CD4-positive, CD25-positive, alpha-beta regulatory T cell (primary cell): Measurements from ENCODE around the gene MAGEA12. TPM values are rescaled to one million over a fixed set of nuclear protein-coding genes. Genes with fewer than 3 reads are reported as not detected.
"Not testable (repeated sequence)": the region's sequence is repeated elsewhere in the genome, so short reads cannot be mapped to it uniquely, and the experiment has no call there.

ENCODE experiments used
- ATAC-seq, 2 donors: fragments of 150-1000 bp; cut with Tn5 transposase; one replicate each; pipeline ENCODE4 v1.10.0; 2021; ENCODE audit warnings: low read depth in 2 of 2, moderate number of reproducible peaks in 2 of 2, moderate library complexity in 1 of 2
- DNase-seq, 3 donors: peaks; one replicate each; pipeline versions ENCODE4 v3.0.0 to v3.0.0-alpha.2; 2012 to 2022; ENCODE audit warnings: mixed read lengths in 1 of 3
- H3K27ac ChIP-seq: one replicate; pipeline ENCODE4 v1.7.0; 2013; ENCODE audit warnings: mild to moderate bottlenecking, low read length; ENCODE audit not compliant: insufficient read depth, poor library complexity, severe bottlenecking
- H3K27me3 ChIP-seq: one replicate; pipeline ENCODE4 v1.7.0; 2013; ENCODE audit warnings: low read length; ENCODE audit not compliant: control insufficient read depth, insufficient read depth
- H3K36me3 ChIP-seq: one replicate; pipeline ENCODE4 v1.7.0; 2013; ENCODE audit warnings: mild to moderate bottlenecking, low read length, moderate library complexity; ENCODE audit not compliant: control insufficient read depth, insufficient read depth
- H3K4me1 ChIP-seq: 2 replicates; pipeline ENCODE4 v1.7.0; 2013; ENCODE audit warnings: mild to moderate bottlenecking, low read length; ENCODE audit not compliant: insufficient read depth, control insufficient read depth, poor library complexity, severe bottlenecking
- H3K4me3 ChIP-seq: one replicate; pipeline ENCODE4 v1.7.0; 2013; ENCODE audit warnings: low read depth, mild to moderate bottlenecking, low read length, moderate library complexity
- H3K9me3 ChIP-seq, 2 experiments: 1 replicate in 1 of 2; 2 replicates in 1 of 2; pipeline ENCODE4 v1.7.0; 2013; ENCODE audit warnings: low read length in 2 of 2, mild to moderate bottlenecking in 1 of 2, moderate library complexity in 1 of 2; ENCODE audit not compliant: control insufficient read depth in 2 of 2
- H3K27ac Mint-ChIP-seq, 3 donors: one replicate each; pipeline ENCODE4 v1.8.0; 2020 to 2022; ENCODE audit warnings: mild to moderate bottlenecking in 3 of 3, mixed read lengths in 3 of 3, moderate library complexity in 2 of 3
- H3K27me3 Mint-ChIP-seq: one replicate; pipeline ENCODE4 v1.8.0; 2022; ENCODE audit warnings: mild to moderate bottlenecking, mixed read lengths
- H3K36me3 Mint-ChIP-seq: one replicate; pipeline ENCODE4 v1.8.0; 2020; ENCODE audit warnings: mixed read lengths
- H3K4me1 Mint-ChIP-seq, 4 donors: one replicate each; pipeline ENCODE4 v1.8.0; 2020 to 2022; ENCODE audit warnings: mixed read lengths in 4 of 4, mild to moderate bottlenecking in 1 of 4
- H3K4me3 Mint-ChIP-seq, 4 donors: one replicate each; pipeline ENCODE4 v1.8.0; 2020 to 2022; ENCODE audit warnings: mild to moderate bottlenecking in 4 of 4, mixed read lengths in 4 of 4, moderate library complexity in 3 of 4
- H3K9me3 Mint-ChIP-seq, 7 donors: one replicate each; pipeline ENCODE4 v1.8.0; 2020 to 2022; ENCODE audit warnings: mixed read lengths in 7 of 7, mild to moderate bottlenecking in 3 of 7, moderate library complexity in 2 of 7
- polyA plus RNA-seq, 4 donors: library from polyadenylated mRNA; unstranded; fragments of 300-500 nt; fragmentation: Illumina TruSeq; gene quantifications; one replicate each; pipeline ENCODE4 v1.2.3, GENCODE V29; 2021
- total RNA-seq: library from RNA; stranded (reverse); gene quantifications from one replicate; pipeline ENCODE4 v1.2.3, GENCODE V29; 2022

Gene MAGEA12
- total and polyA plus RNA-seq, 5 donors from 2014 or later: not detected

DNA sequence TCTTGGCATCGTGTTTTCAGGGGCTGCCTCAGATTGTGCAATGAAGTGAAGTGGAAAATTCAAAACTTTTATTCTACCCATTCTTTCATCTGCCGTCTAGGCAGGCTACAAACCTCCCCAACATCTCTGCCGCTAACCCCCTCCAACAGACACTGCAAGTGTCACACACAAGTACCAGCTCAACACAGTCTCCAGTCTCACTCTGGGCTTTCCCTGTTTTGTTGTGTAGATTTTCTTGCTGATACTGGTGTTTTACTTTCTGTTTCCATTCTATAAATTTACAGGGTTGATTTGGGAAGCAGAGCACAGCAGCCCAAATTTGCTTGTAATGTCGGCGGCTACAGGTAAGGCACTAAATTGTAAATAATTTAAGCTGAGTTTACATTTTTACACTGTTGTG, 21.3 kb downstream of the MAGEA12 start:
- H3K36me3 Mint-ChIP-seq, H3K9me3 Mint-ChIP-seq, H3K36me3 ChIP-seq, ATAC-seq, H3K4me1 Mint-ChIP-seq, H3K9me3 ChIP-seq, H3K27me3 Mint-ChIP-seq, DNase-seq, H3K27ac Mint-ChIP-seq, H3K4me3 ChIP-seq, H3K27me3 ChIP-seq, H3K4me3 Mint-ChIP-seq, H3K4me1 ChIP-seq, H3K27ac ChIP-seq: not testable (repeated sequence)

DNA sequence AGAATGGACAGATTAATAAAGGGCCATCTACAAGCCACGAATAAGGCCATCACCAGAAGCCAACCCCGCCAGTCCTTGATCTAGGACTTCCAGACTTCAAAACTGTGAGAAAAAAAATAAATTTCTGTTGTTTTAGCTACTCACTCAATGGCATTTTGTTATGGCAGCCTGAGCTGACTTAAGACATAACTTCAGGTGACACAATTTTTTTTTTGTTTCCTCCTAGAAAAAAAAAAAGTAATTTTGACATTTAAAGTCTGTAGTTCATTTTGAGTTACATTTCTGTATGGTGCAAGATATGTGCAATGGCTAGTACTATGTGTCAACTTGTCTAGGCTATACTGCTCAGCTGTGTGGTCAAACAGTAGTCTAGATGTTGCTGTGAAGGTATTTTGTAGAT, 25.4 kb downstream of the MAGEA12 start, which contains the start of gene CSAG3:
Gene CSAG3, plus strand, starts transcription at position 301 of the 400 bp plus-strand sequence.
- not testable (repeated sequence) for H3K9me3 ChIP-seq, H3K4me3 ChIP-seq, H3K27ac Mint-ChIP-seq, H3K4me3 Mint-ChIP-seq, ATAC-seq, H3K27ac ChIP-seq, H3K4me1 ChIP-seq, H3K9me3 Mint-ChIP-seq, DNase-seq, H3K4me1 Mint-ChIP-seq, H3K36me3 Mint-ChIP-seq, H3K27me3 ChIP-seq, H3K36me3 ChIP-seq, H3K27me3 Mint-ChIP-seq

DNA sequence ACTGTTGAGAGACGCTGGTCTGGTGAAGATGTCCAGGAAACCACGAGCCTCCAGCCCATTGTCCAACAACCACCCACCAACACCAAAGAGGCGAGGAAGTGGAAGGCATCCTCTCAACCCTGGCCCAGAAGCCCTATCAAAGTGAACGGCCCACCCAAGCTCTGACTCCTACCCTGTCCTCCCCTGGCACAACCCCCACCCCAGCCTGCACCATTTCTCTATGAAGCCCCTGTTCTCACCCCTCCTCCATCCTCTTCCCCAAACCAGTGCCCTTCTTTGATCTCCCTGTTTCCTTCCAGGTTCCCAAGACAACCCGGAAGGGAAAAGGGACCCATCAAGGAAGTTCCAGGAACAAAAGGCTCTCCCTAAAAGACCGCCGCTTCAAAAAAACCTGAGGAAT, 26.0 kb downstream of the MAGEA12 start:
- H3K9me3 Mint-ChIP-seq, ATAC-seq, H3K27me3 ChIP-seq, H3K36me3 ChIP-seq, H3K4me3 ChIP-seq, H3K4me1 ChIP-seq, H3K9me3 ChIP-seq, H3K27ac ChIP-seq, H3K27me3 Mint-ChIP-seq, H3K4me1 Mint-ChIP-seq, H3K36me3 Mint-ChIP-seq, DNase-seq, H3K4me3 Mint-ChIP-seq, H3K27ac Mint-ChIP-seq: not testable (repeated sequence)

DNA sequence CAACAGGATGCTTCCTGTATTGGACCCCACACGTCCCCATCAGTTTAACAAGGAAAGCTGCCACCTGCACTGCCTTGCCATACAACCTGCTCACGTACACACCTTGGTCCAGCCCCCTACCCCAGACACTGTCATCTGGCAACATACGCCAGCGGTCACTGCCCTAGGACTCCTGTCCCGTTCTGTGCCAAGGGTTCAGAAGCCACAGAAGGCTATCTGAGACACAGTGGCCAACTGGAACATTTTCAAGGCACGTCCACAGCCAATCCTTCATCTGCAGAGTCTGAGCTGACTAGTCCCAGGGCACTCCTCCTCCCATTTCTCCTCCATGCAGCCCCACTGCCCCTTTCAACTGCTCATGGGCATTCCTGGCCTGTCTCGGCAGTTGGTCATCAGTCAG, 28.0 kb downstream of the MAGEA12 start:
- not testable (repeated sequence) for H3K27me3 Mint-ChIP-seq, H3K27ac Mint-ChIP-seq, H3K4me1 Mint-ChIP-seq, H3K4me1 ChIP-seq, H3K27ac ChIP-seq, H3K4me3 Mint-ChIP-seq, H3K36me3 Mint-ChIP-seq, H3K9me3 ChIP-seq, ATAC-seq, H3K36me3 ChIP-seq, H3K27me3 ChIP-seq, DNase-seq, H3K9me3 Mint-ChIP-seq, H3K4me3 ChIP-seq

DNA sequence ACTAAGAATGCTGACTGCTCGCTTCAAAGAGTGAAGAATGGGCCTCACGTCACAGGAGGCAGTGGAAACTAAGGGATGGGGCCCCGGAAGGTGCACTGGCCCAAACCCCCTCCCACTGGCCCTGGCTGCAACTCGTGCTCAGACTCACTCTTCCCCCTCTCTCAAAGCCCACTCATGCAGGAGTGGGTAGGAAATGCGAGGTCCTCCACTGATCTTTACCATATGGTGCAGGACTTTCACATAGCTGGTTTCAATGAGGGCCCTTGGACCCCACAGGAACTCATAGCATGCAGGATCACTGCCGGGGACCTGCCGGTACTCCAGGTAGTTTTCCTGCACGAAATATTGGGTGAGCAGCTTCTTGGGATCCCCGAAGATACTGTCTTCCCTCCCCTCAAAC, 33.0 kb downstream of the MAGEA12 start:
- H3K27ac ChIP-seq, H3K27me3 ChIP-seq, H3K4me3 Mint-ChIP-seq, DNase-seq, H3K4me3 ChIP-seq, H3K9me3 ChIP-seq, H3K4me1 ChIP-seq, H3K4me1 Mint-ChIP-seq, H3K36me3 ChIP-seq, H3K9me3 Mint-ChIP-seq, H3K27me3 Mint-ChIP-seq, ATAC-seq, H3K27ac Mint-ChIP-seq, H3K36me3 Mint-ChIP-seq: not testable (repeated sequence)

DNA sequence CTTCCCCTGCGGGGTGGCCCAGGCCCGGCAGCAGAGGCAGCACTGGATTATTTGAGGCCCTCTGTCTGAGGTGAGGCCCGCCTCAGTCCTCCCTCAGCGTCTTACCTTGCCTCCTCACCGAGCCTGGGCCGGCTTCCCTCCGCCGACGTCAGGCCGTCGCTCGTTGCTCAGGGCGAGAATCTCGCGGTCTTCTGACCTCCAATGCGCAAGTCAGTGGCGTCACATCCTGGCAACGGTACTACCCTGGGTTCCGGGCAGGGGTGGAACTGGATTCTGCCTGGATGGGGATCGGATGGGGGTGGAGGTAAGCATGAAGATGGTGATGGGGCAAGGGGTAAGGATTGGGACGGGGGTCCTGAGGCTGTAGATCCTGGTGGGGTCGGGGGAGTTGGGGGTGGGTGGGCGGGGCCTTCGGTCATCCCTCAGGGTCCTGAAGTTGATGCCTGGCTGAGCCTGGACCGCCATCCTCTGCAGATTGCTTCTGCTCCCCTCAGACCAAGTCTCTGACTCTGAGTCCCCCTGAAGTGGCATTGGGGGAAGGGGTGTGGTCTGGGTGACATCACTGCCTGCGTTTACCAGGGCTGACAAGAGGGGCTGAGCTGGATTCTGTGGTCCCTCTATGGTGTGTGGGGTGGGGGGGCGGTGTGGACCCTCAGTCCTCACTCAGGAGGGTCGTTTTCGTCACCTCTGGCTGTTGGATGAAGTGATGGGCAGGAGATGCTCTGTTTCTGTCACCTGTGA, 36.2 kb downstream of the MAGEA12 start, which contains the start of gene MAGEA6:
Gene MAGEA6, minus strand, starts transcription at position 141 of the 741 bp plus-strand sequence. CDS start 2,039 bp downstream, outside the sequence.
- H3K9me3 ChIP-seq, H3K27ac Mint-ChIP-seq, H3K4me3 Mint-ChIP-seq, ATAC-seq, H3K27me3 Mint-ChIP-seq, DNase-seq, H3K27ac ChIP-seq, H3K4me1 Mint-ChIP-seq, H3K36me3 ChIP-seq, H3K9me3 Mint-ChIP-seq, H3K4me1 ChIP-seq, H3K36me3 Mint-ChIP-seq, H3K27me3 ChIP-seq, H3K4me3 ChIP-seq: not testable (repeated sequence)

DNA sequence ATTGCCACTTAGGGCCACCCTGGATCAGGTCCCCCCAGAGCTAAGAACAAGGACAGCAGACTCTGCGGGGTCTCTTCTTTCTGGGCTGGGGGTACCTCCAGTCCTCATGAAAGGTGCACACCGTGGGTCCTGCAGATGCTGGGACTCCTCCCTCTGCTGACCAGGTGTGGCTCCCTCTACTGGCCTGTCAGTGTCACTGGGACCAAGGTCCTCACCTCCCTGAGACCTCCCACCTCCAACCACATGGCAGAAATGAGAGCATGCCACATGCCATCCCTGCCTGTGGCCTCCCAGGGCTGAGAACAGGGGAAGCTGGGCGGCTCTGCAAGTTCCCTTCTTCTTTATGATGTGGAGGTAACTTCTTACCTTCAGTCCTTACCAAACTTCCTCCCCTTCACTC, 53.5 kb downstream of the MAGEA12 start:
- not testable (repeated sequence) for H3K27me3 ChIP-seq, DNase-seq, H3K36me3 ChIP-seq, H3K4me3 Mint-ChIP-seq, H3K36me3 Mint-ChIP-seq, H3K9me3 Mint-ChIP-seq, ATAC-seq, H3K27ac Mint-ChIP-seq, H3K4me1 Mint-ChIP-seq, H3K27ac ChIP-seq, H3K4me3 ChIP-seq, H3K27me3 Mint-ChIP-seq, H3K9me3 ChIP-seq, H3K4me1 ChIP-seq
